HEK293 (cell line): ENCODE measurements around the gene ERI3.

Experiments used
- CTCF ChIA-PET: fragments of 350-600 bp; formaldehyde crosslinking; extraction: SDS; loops from one replicate; lab custom pipeline; 2021; ENCODE audit warnings: antibody characterized with exemption; lab: Yijun Ruan, JAX
- POLR2A ChIA-PET: fragments of 300-600 bp; formaldehyde crosslinking; extraction: SDS; loops from one replicate; lab custom pipeline; 2020; ENCODE audit warnings: antibody characterized with exemption, inconsistent platforms; lab: Yijun Ruan, JAX
- H3K27ac ChIP-seq: fragments of 200-500 bp; sonication (Bioruptor generic); 2 replicates; pipeline ENCODE4 v1.5.1; 2014; ENCODE audit warnings: low read depth, low read length, control low read depth, inconsistent platforms; ENCODE audit errors: extremely low read depth
- H3K36me3 ChIP-seq, 2 experiments: fragments of 200-500 bp in 1 of 2; sonication (Bioruptor generic) in 1 of 2; 1 replicate in 1 of 2; 2 replicates in 1 of 2; pipeline ENCODE4 v1.5.1; 2014 to 2017; ENCODE audit warnings: inconsistent platforms in 2 of 2, low read length in 2 of 2; ENCODE audit not compliant: control insufficient read depth in 2 of 2, insufficient read depth in 1 of 2
- H3K4me1 ChIP-seq: fragments of 200-500 bp; sonication (Bioruptor generic); 2 replicates; pipeline ENCODE4 v1.5.1; 2014; ENCODE audit warnings: mild to moderate bottlenecking, low read length, inconsistent platforms; ENCODE audit not compliant: control insufficient read depth, insufficient read depth
- H3K4me3 ChIP-seq: 2 replicates; pipeline ENCODE4 v1.5.1; 2011; ENCODE audit warnings: low read depth, mild to moderate bottlenecking, control low read depth, low read length, moderate library complexity
- H3K9me3 ChIP-seq: fragments of 200-500 bp; sonication (Bioruptor generic); 2 replicates; pipeline ENCODE4 v1.5.1; 2014; ENCODE audit warnings: low read depth, low read length, inconsistent platforms; ENCODE audit not compliant: control insufficient read depth, insufficient read depth
- ATF2 ChIP-seq: fragments of 450-650 bp; formaldehyde crosslinking; IDR thresholded peaks from 2 replicates; pipeline ENCODE4 v1.5.1; 2016; ENCODE audit warnings: missing biosample characterization, missing genetic modification characterization, low read depth
- BCL6B ChIP-seq: fragments of 450-650 bp; formaldehyde crosslinking; IDR thresholded peaks from 2 replicates; pipeline ENCODE4 v1.5.1; 2017; ENCODE audit warnings: missing biosample characterization, missing genetic modification characterization
- HIC1 ChIP-seq: fragments of 450-650 bp; formaldehyde crosslinking; IDR thresholded peaks from 2 replicates; pipeline ENCODE4 v1.5.1; 2016; ENCODE audit warnings: missing biosample characterization, missing genetic modification characterization
- HOXD13 ChIP-seq: sonication (generic); formaldehyde crosslinking; IDR thresholded peaks from 2 replicates; pipeline ENCODE4 v1.8.0; 2022; ENCODE audit warnings: missing genetic modification reagents, borderline replicate concordance
- IKZF3 ChIP-seq: fragments of 450-650 bp; IDR thresholded peaks from 2 replicates; pipeline ENCODE4 v1.5.0; 2018; ENCODE audit warnings: missing biosample characterization, mild to moderate bottlenecking, missing genetic modification characterization, moderate library complexity
- MZF1 ChIP-seq: fragments of 450-650 bp; formaldehyde crosslinking; IDR thresholded peaks from 2 replicates; pipeline ENCODE4 v1.5.1; 2017; ENCODE audit warnings: missing biosample characterization, missing genetic modification characterization, borderline replicate concordance
- PRDM4 ChIP-seq: fragments of 450-650 bp; formaldehyde crosslinking; IDR thresholded peaks from 2 replicates; pipeline ENCODE4 v1.5.1; 2017; ENCODE audit warnings: missing biosample characterization, missing genetic modification characterization
- PRDM6 ChIP-seq: fragments of 450-650 bp; formaldehyde crosslinking; IDR thresholded peaks from 2 replicates; pipeline ENCODE4 v1.5.1; 2017; ENCODE audit warnings: missing biosample characterization, missing genetic modification characterization
- SALL2 ChIP-seq: fragments of 450-650 bp; formaldehyde crosslinking; IDR thresholded peaks from 2 replicates; pipeline ENCODE4 v1.5.0; 2017; ENCODE audit warnings: missing biosample characterization, mild to moderate bottlenecking, missing genetic modification characterization, borderline replicate concordance
- SP7 ChIP-seq: fragments of 450-650 bp; formaldehyde crosslinking; IDR thresholded peaks from 2 replicates; pipeline ENCODE4 v1.5.1; 2016; ENCODE audit warnings: missing biosample characterization, missing genetic modification characterization
- ZBTB8A ChIP-seq: fragments of 450-650 bp; formaldehyde crosslinking; IDR thresholded peaks from 2 replicates; pipeline ENCODE4 v1.5.1; 2016; ENCODE audit warnings: missing biosample characterization, missing genetic modification characterization
- ZNF114 ChIP-seq: fragments of 450-650 bp; formaldehyde crosslinking; IDR thresholded peaks from 2 replicates; pipeline ENCODE4 v1.5.0; 2017; ENCODE audit warnings: missing biosample characterization, missing genetic modification characterization
- ZNF140 ChIP-seq: fragments of 450-650 bp; formaldehyde crosslinking; IDR thresholded peaks from 2 replicates; pipeline ENCODE4 v1.5.1; 2016; ENCODE audit warnings: missing biosample characterization, missing genetic modification characterization
- ZNF148 ChIP-seq: fragments of 450-650 bp; formaldehyde crosslinking; IDR thresholded peaks from 2 replicates; pipeline ENCODE4 v1.5.0; 2017; ENCODE audit warnings: missing biosample characterization, missing genetic modification characterization, borderline replicate concordance
- ZNF184 ChIP-seq: fragments of 450-650 bp; IDR thresholded peaks from 2 replicates; pipeline ENCODE4 v1.5.1; 2018; ENCODE audit warnings: missing biosample characterization, mild to moderate bottlenecking, missing genetic modification characterization
- ZNF23 ChIP-seq: fragments of 450-650 bp; formaldehyde crosslinking; IDR thresholded peaks from 2 replicates; pipeline ENCODE4 v1.5.1; 2016; ENCODE audit warnings: missing biosample characterization, missing genetic modification characterization, borderline replicate concordance
- ZNF24 ChIP-seq: fragments of 450-650 bp; formaldehyde crosslinking; IDR thresholded peaks from 2 replicates; pipeline ENCODE4 v1.5.1; 2016; ENCODE audit warnings: missing biosample characterization, missing genetic modification characterization
- ZNF48 ChIP-seq: fragments of 450-650 bp; formaldehyde crosslinking; IDR thresholded peaks from 2 replicates; pipeline ENCODE4 v1.5.1; 2016; ENCODE audit warnings: missing biosample characterization, missing genetic modification characterization
- ZNF501 ChIP-seq: fragments of 450-650 bp; formaldehyde crosslinking; IDR thresholded peaks from 2 replicates; pipeline ENCODE4 v1.5.1; 2016; ENCODE audit warnings: missing biosample characterization, missing genetic modification characterization
- ZNF529 ChIP-seq: fragments of 450-650 bp; formaldehyde crosslinking; IDR thresholded peaks from 2 replicates; pipeline ENCODE4 v1.5.1; 2017; ENCODE audit warnings: missing genetic modification characterization, missing biosample characterization; ENCODE audit not compliant: insufficient replicate concordance
- ZNF629 ChIP-seq: fragments of 450-650 bp; formaldehyde crosslinking; IDR thresholded peaks from 2 replicates; pipeline ENCODE4 v1.5.1; 2017; ENCODE audit warnings: missing biosample characterization, missing genetic modification characterization
- ZNF747 ChIP-seq: fragments of 450-650 bp; formaldehyde crosslinking; IDR thresholded peaks from 2 replicates; pipeline ENCODE4 v1.5.1; 2016; ENCODE audit warnings: missing biosample characterization, missing genetic modification characterization
- ZSCAN18 ChIP-seq: fragments of 450-650 bp; formaldehyde crosslinking; IDR thresholded peaks from 2 replicates; pipeline ENCODE4 v1.5.1; 2016; ENCODE audit warnings: missing biosample characterization, missing genetic modification characterization

The ERI3 gene

GRCh38 chr1:44326024-44326701 lies 28.9 kb downstream of the ERI3 start:
- Histone ChIP-seq H3K4me1 (peaks cover 32% of the 10 kb centered on the region), H3K36me3 (peaks cover 0 to 32% of the 10 kb centered on the region in 2 experiments; a peak in 1 of 3 replicates), H3K9me3 (no peaks in the 10 kb centered on the region), H3K4me3 (no peak overlapping the region), H3K27ac (peak overlapping the region; percentile 56)
- ChIA-PET POLR2A (no interaction called here), CTCF (interaction anchor here (0.6 to 2.8 kb wide), 6 partner anchors 8 to 560 kb away, joined by 3 to 13 read pairs (median 4); no protein-coding TSS in a partner anchor)
- TF ChIP-seq ZNF148 (tag by site-specific recombination) (no peak), PRDM4 (tag by site-specific recombination) (peak; percentile 89), ZNF747 (tag by site-specific recombination) (no peak), ZBTB8A (tag by site-specific recombination) (0 out of 2 replicates have a peak, but pooled peaks have one; percentile 39), ZNF184 (no peak), ZNF48 (tag by site-specific recombination) (no peak), BCL6B (peak; percentile 31; the same call in 1 of the 2 replicates), ZNF24 (no peak), SALL2 (tag by site-specific recombination) (no peak), PRDM6 (tag by site-specific recombination) (peak; percentile 92), ZNF529 (tag by site-specific recombination) (no peak), ZSCAN18 (tag by site-specific recombination) (no peak), ZNF140 (no peak), ZNF114 (tag by site-specific recombination) (no peak), MZF1 (tag by site-specific recombination) (no peak), HOXD13 (peak; percentile 32; the same call in 1 of the 2 replicates), ATF2 (tag by site-specific recombination) (no peak), HIC1 (tag by site-specific recombination) (no peak), ZNF23 (no peak), IKZF3 (tag by site-specific recombination) (peak; percentile 62), ZNF501 (0 out of 2 replicates have a peak, but pooled peaks have one; percentile 18), ZNF629 (tag by site-specific recombination) (peak; percentile 69), SP7 (tag by site-specific recombination) (peak; percentile 57)
